Central memory CD8-positive, alpha-beta T cell (primary cell): Measurements from ENCODE around the gene MYO1E.
"Not testable (repeated sequence)": the region's sequence is repeated elsewhere in the genome, so short reads cannot be mapped to it uniquely, and the experiment has no call there.

Source experiments
- ATAC-seq: fragments of 150-1000 bp; cut with Tn5 transposase; replicated peaks from 2 replicates; pipeline ENCODE4 v1.10.0; 2022; ENCODE audit warnings: mild to moderate bottlenecking, moderate FRiP score, moderate number of reproducible peaks; ENCODE audit not compliant: poor library complexity, severe bottlenecking; ENCODE audit errors: extremely low read depth
- DNase-seq, 2 donors: peaks; one replicate each; pipeline ENCODE4 v3.0.0; 2021; ENCODE audit warnings: low spot score in 2 of 2
- H3K27ac Mint-ChIP-seq: one replicate; pipeline ENCODE4 v1.8.0; 2022; ENCODE audit warnings: low read depth, mild to moderate bottlenecking, moderate library complexity, mixed read lengths
- H3K27me3 Mint-ChIP-seq: one replicate; pipeline ENCODE4 v1.8.0; 2022; ENCODE audit warnings: mixed read lengths
- H3K36me3 Mint-ChIP-seq: one replicate; pipeline ENCODE4 v1.8.0; 2022; ENCODE audit warnings: mild to moderate bottlenecking, moderate library complexity, mixed read lengths; ENCODE audit not compliant: insufficient read depth
- H3K4me1 Mint-ChIP-seq: one replicate; pipeline ENCODE4 v1.8.0; 2022; ENCODE audit warnings: mixed read lengths
- H3K4me3 Mint-ChIP-seq: one replicate; pipeline ENCODE4 v1.8.0; 2022; ENCODE audit warnings: mild to moderate bottlenecking, moderate library complexity, mixed read lengths
- H3K9me3 Mint-ChIP-seq: one replicate; pipeline ENCODE4 v1.8.0; 2022; ENCODE audit warnings: mixed read lengths

Gene MYO1E

DNA sequence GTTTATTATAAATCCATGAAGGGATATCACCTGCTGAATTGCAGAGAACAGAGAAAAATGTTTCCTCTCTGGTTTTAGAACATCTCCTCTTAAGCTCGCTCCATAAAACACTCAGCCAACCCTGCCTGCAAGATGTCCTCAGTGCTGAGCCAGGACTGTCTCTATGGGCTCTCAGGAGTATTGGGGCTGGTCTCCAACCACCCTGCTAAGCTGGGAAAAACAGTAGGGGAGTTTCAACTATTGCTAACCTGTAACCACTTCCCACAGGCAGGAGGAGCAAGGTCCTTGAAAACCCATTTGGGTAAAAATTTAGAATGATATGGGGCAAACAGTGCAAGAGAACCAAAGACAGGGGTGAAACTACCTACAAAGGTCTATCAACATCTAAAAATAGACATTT, 34.3 kb downstream of the MYO1E start:
- no peak overlapping the region for H3K27ac Mint-ChIP-seq
- H3K9me3 Mint-ChIP-seq: no peaks in the 10 kb centered on the region
- no peaks in the 10 kb centered on the region for H3K36me3 Mint-ChIP-seq
- ATAC-seq: no peak
- H3K27me3 Mint-ChIP-seq: peaks cover 62% of the 10 kb centered on the region
- no peak for DNase-seq
- no peaks in the 10 kb centered on the region for H3K4me1 Mint-ChIP-seq
- no peak overlapping the region for H3K4me3 Mint-ChIP-seq

DNA sequence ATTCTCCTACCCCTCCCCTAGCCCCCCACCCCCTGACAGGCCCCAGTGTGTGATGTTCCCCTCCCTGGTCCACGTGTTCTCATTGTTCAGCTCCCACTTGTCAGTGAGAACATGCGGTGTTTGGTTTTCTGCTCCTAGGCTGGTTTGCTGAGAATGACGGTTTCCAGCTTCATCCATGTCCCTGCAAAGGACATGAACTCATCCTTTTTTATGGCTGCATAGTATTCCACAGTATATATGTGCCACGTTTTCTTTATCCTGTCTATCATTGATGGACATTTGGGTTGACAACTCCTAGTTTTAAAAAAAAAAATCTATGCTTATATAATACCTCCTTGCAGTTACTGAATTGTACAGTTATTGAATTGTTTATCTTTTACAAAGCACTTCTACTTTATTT, 35.9 kb downstream of the MYO1E start:
- not testable (repeated sequence) for DNase-seq, H3K36me3 Mint-ChIP-seq, H3K4me1 Mint-ChIP-seq, H3K9me3 Mint-ChIP-seq, H3K4me3 Mint-ChIP-seq, ATAC-seq, H3K27ac Mint-ChIP-seq
- peaks cover 56% of the 10 kb centered on the region for H3K27me3 Mint-ChIP-seq

DNA sequence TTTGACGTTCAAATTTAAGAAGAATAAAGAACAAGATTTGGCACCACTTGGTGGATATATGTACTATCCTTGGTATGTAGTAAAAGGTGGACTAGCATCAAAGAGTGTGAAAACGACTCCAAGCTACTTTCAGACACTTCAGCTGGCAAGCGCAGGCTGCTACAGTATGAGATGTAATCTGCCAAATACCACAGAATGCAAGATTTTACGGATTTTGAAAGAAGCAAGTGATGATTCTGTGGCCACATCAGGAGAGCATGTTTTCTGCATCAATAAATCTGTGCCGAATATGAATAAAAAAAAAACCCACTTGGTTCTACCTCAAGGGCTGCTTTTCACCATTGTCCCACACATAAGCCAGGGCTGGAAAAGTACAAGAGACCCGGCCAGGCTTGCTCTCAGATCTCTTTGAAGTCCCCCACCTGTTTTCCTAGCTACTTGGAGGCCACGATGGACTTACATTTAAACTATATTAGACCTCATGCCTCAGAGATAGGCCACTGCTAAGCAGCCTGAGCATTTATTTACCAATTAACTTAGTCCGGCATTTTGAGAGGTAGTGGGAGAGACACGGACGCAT, 37.4 kb downstream of the MYO1E start:
- peaks cover 61% of the 10 kb centered on the region for H3K27me3 Mint-ChIP-seq
- ATAC-seq (no peak), DNase-seq (no peak)
- no peak overlapping the region for H3K27ac Mint-ChIP-seq
- H3K36me3 Mint-ChIP-seq: no peaks in the 10 kb centered on the region
- no peak overlapping the region for H3K4me3 Mint-ChIP-seq
- H3K9me3 Mint-ChIP-seq: no peaks in the 10 kb centered on the region
- no peaks in the 10 kb centered on the region for H3K4me1 Mint-ChIP-seq

DNA sequence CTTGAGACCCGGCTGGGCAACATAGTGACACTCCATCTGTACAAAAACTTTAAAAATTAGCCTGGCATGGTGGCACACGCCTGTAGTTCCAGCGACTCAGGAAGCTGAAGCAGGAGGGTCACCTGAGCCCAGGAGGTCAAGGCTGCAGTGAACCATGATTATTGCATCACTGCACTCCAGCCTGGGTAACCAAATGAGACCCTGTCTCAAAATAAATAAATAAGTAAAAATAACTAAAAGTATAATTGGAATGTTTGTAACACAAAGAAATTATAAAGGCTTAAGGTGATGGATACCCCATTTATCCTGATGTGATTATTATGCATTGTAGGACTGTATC, 38.6 kb downstream of the MYO1E start:
- no peaks in the 10 kb centered on the region for H3K36me3 Mint-ChIP-seq
- H3K27ac Mint-ChIP-seq: no peak overlapping the region
- no peak for ATAC-seq
- H3K9me3 Mint-ChIP-seq: no peaks in the 10 kb centered on the region
- peaks cover 61% of the 10 kb centered on the region for H3K27me3 Mint-ChIP-seq
- H3K4me3 Mint-ChIP-seq: no peak overlapping the region
- no peaks in the 10 kb centered on the region for H3K4me1 Mint-ChIP-seq
- DNase-seq: no peak

DNA sequence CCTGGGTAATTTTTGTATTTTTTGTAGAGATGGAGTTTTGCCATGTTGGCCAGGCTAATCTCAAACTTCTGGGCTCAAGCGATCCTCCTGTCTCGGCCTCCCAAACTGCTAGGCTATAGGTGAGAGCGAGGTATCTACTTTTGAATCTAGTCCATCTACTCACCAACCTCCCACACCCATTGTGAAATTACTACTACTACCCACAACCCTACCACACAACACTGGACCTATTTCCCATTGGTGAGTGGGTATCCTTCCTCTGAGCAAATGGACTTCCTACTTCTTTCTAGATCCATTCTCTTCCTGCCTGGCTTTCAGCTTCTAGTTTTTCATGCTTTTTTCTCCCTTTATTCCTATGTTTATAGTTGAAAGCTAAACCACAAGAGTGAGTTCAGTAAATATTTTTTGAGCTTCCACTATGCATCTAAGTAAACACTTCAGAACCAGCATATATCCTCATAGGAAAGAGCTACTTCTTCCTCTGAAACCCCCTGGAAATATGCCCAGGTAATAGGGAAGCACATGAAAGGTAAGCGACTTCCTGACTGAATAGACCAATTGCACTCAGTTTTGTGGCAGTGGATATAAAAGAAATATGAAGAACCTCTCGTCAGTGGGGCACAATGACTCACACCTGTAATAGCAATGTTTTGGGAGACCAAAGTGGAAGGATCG, 39.1 kb downstream of the MYO1E start:
- Mint-ChIP-seq H3K4me1 (no peaks in the 10 kb centered on the region), H3K36me3 (no peaks in the 10 kb centered on the region), H3K27me3 (peaks cover 56% of the 10 kb centered on the region)

DNA sequence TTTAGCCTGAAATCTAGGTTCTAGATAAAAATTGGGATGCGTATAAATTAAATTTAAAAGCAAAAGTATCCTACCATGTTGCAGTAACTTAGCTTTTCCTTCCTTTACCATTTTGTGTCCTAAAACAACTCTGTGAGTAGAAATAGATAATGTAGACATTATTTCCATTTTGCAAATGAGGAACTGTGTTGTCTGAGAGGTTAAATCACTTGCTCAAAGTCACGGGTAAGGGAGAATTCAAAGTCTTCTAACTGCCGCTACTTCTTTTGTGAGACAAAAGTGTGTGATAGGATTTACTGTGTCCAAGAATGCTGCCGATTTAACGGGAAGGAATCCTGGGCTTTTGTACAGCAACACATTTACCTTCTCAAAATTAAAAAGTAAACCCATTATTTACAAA, 40.7 kb downstream of the MYO1E start:
- H3K9me3 Mint-ChIP-seq: no peaks in the 10 kb centered on the region
- no peak overlapping the region for H3K27ac Mint-ChIP-seq
- ATAC-seq: no peak
- H3K4me1 Mint-ChIP-seq: peaks cover 7% of the 10 kb centered on the region
- peaks cover 2% of the 10 kb centered on the region for H3K36me3 Mint-ChIP-seq
- H3K27me3 Mint-ChIP-seq: peaks cover 48% of the 10 kb centered on the region
- no peak for DNase-seq
- no peak overlapping the region for H3K4me3 Mint-ChIP-seq

More for the DNA sequence above, 39.1 kb downstream of the MYO1E start:
- H3K9me3 Mint-ChIP-seq: no peaks in the 10 kb centered on the region
- no peak overlapping the region for H3K27ac Mint-ChIP-seq
- ATAC-seq (no peak), DNase-seq (no peak)
- H3K4me3 Mint-ChIP-seq: no peak overlapping the region

DNA sequence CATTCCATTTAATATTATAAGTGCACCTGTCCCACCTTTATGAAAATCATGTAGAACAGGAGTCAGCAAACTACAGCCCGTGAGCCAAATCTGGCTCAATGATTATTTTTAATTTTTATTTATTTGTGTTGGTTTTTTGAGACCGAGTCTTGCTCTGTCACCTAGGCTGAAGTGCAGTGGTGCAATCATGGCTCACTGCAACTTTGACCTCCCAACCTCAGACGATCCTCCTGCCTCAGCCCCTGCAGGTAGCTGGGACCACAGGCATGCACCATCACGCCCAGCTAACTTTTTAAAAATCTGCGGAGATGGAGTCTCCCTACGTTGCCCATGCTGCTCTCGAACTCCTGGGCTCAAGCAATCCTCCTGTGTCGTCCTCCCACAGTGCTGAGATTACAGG, 42.0 kb downstream of the MYO1E start:
- Mint-ChIP-seq H3K4me3 (no peak overlapping the region), H3K4me1 (peaks cover 7% of the 10 kb centered on the region), H3K27me3 (peaks cover 48% of the 10 kb centered on the region), H3K9me3 (no peaks in the 10 kb centered on the region), H3K36me3 (peaks cover 2% of the 10 kb centered on the region), H3K27ac (no peak overlapping the region)
- ATAC-seq (no peak), DNase-seq (no peak)

DNA sequence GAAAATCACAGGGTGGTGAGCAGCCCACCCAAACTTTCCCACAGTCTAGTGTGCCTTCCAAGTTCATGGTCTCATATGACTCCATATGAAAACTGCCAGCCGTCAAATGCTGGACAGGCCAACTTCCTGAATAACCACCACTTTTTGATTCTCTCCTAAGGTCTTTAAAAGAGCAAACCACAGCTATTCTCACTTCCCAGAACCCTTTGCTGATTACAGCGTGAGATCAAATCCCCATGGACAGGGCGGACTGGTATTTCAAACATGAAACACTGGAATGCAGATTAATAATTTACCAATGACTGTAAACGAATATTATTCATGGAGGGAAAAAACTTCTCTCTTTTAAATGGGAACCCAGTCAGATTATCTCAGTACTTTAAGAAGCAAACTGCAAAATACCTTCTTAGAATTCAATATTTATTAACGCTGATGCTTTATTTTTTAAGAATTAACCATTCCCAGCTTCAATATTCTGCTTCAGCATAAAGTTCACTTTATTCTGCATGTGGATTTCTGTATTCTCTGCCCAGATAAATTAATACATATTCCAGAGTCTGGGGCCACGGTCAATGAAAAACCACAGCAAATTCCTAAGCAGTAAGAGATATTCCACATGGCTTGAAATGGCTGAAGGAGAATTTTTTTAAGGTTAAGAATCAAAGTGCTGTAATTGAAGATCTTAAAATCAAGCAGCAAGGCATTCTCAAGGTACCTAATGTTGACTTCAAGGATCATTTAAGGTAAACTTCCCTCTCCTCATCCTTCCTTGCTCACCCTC, 42.9 kb downstream of the MYO1E start:
- Mint-ChIP-seq H3K36me3 (peaks cover 2% of the 10 kb centered on the region), H3K4me1 (peaks cover 7% of the 10 kb centered on the region), H3K4me3 (no peak overlapping the region), H3K27ac (no peak overlapping the region), H3K9me3 (no peaks in the 10 kb centered on the region), H3K27me3 (peaks cover 47% of the 10 kb centered on the region)
- DNase-seq (no peak), ATAC-seq (no peak)

DNA sequence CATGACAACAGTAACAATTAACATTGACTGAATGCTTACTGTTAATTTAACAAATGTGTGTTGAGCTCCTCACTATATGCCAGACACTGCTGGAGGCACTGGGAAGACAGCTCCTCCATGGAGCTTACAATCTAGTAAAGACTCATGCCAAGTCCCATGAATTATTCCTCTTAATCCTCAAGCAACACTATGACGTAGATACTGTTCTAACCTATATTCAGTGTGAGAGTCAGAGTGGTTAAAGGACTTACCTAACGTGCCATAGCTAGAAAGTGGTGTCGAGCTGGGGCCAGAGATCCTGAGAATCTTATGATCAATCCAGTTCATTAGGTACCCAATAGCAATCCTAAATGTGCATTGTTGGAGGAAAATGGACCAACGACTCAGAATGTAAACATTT, 43.6 kb downstream of the MYO1E start:
- Mint-ChIP-seq H3K36me3 (peaks cover 2% of the 10 kb centered on the region), H3K27ac (no peak overlapping the region), H3K27me3 (peaks cover 47% of the 10 kb centered on the region), H3K4me1 (peaks cover 7% of the 10 kb centered on the region), H3K4me3 (no peak overlapping the region), H3K9me3 (no peaks in the 10 kb centered on the region)
- DNase-seq (no peak), ATAC-seq (no peak)

DNA sequence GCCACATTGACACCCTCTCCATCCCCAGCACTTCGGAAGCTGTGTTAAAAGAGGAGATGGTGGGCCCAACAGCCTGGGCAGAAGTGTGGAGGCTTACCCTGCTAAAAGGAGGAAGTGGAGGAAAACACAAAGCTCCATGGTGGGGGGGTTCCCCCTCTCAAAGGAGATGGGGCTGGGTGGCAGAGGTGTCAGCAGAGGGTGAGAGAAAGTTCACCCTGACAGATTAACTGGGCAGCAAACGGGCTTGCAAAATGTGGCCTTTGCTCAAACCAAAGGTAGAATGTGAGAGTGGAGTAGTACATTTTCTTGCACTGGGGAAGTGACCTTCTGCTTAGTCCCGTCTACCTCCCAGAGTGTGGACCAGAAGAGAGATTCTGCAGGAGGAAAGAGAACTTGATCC, 44.7 kb downstream of the MYO1E start:
- ATAC-seq (no peak), DNase-seq (peak in 1 of 2 donors; percentile 9)
- Mint-ChIP-seq H3K27ac (no peak overlapping the region), H3K27me3 (peaks cover 44% of the 10 kb centered on the region), H3K9me3 (no peaks in the 10 kb centered on the region), H3K36me3 (peaks cover 2% of the 10 kb centered on the region), H3K4me3 (no peak overlapping the region), H3K4me1 (peaks cover 7% of the 10 kb centered on the region)

DNA sequence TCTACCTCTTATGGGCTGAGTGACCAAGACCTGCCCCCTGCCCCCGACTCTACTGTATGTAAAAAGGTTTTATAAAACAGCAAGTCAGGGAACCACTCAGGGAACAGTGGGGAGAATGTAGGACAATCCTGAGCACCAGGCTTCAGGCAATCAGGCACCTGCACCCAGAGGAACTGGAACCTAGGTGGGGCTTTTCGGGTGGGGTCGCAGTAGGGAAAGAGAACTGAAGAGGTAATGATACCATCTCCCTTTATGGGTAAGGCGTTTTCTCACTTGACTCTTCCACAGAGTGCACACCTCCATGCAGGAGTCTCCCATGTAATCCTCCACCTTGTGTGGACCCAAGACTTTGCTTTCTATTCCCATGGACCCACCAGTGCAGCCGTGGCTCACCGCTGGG, 45.8 kb downstream of the MYO1E start:
- no peak overlapping the region for H3K27ac Mint-ChIP-seq
- H3K36me3 Mint-ChIP-seq: peaks cover 2% of the 10 kb centered on the region
- DNase-seq (no peak), ATAC-seq (no peak)
- peaks cover 42% of the 10 kb centered on the region for H3K27me3 Mint-ChIP-seq
- H3K4me1 Mint-ChIP-seq: peaks cover 7% of the 10 kb centered on the region
- no peaks in the 10 kb centered on the region for H3K9me3 Mint-ChIP-seq
- no peak overlapping the region for H3K4me3 Mint-ChIP-seq

DNA sequence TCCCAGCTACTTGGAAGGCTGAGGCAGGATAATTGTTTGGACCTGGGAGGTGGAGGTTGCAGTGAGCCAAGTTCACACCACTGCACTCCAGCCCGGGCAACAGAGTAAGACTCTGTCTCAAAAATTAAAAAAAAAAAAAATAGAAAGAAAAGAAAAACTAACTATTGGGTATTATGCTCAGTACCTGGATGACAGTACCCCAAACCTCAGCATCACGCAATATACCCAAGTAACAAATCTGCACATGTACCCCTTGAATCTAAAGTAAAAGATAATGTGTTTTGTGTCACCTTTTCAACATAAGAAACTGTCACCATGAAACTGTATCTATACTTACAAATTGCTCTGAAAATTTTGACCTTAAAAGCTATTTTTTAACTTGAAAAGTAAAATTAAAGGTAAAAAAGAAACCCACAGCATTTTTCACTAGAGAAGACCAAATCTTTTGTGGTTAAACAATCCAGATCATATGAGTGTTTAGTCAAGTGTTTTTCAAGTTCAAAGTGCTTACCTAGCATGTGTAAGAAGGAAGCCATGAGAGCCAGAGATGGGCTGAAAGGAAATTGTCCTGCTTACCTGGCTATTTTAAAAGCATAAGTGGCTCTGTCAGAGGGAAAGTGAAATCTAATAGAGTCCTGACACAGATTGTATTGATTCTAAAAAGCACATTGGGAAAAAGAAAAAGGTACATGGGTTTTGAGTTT, 50.5 kb downstream of the MYO1E start:
- Mint-ChIP-seq H3K4me3 (no peak overlapping the region), H3K9me3 (no peaks in the 10 kb centered on the region), H3K4me1 (no peaks in the 10 kb centered on the region), H3K27ac (no peak overlapping the region), H3K27me3 (peaks cover 54% of the 10 kb centered on the region), H3K36me3 (no peaks in the 10 kb centered on the region)
- no peak for ATAC-seq
- DNase-seq: no peak
